NCI-H2081 treated with DMSO at 0.1 percent for 48 hours (cell line): ENCODE results near the gene TGIF2.

ENCODE experiments used
- DNase-seq: peaks from one replicate; lab custom pipeline; 2025; lab: John Stamatoyannopoulos, UW

TGIF2 gene

GRCh38 chr20:36573103-36573797, at the start of gene TGIF2:
TGIF2 (plus strand) TSS chr20:36573597; CDS start chr20:36578775, 5,178 bp downstream.
- DNase-seq = no peak

- no peak for DNase-seq
Measured at GRCh38 chr20:36525620-36526365, 47.6 kb upstream of the TGIF2 start.

GRCh38 chr20:36526521-36527011, 46.8 kb upstream of the TGIF2 start:
- DNase-seq = no peak

- no peak for DNase-seq
Measured at GRCh38 chr20:36527331-36528125, 45.9 kb upstream of the TGIF2 start.

GRCh38 chr20:36528176-36528874, 45.1 kb upstream of the TGIF2 start:
- DNase-seq = no peak

GRCh38 chr20:36528875-36529417, 44.5 kb upstream of the TGIF2 start:
- DNase-seq = no peak

GRCh38 chr20:36532388-36532787, 41.0 kb upstream of the TGIF2 start:
- no peak for DNase-seq

GRCh38 chr20:36532822-36533221, 40.6 kb upstream of the TGIF2 start:
- DNase-seq = no peak

GRCh38 chr20:36538026-36538722, 35.2 kb upstream of the TGIF2 start:
- no peak for DNase-seq

GRCh38 chr20:36540551-36541211, 32.7 kb upstream of the TGIF2 start:
- DNase-seq = no peak

GRCh38 chr20:36541227-36541767, 32.1 kb upstream of the TGIF2 start, which contains the start of gene MYL9:
MYL9 (plus strand) TSS chr20:36541519; CDS start chr20:36544885, 3,366 bp downstream.
- DNase-seq = no peak

GRCh38 chr20:36541768-36542488, 31.5 kb upstream of the TGIF2 start:
- DNase-seq = no peak

- DNase-seq = no peak
Measured at GRCh38 chr20:36542516-36543183, 30.7 kb upstream of the TGIF2 start.

- no peak for DNase-seq
Measured at GRCh38 chr20:36543184-36544133, 29.9 kb upstream of the TGIF2 start.

- no peak for DNase-seq
Measured at GRCh38 chr20:36544134-36545018, 29.0 kb upstream of the TGIF2 start.

- DNase-seq = no peak
Measured at GRCh38 chr20:36546111-36546736, 27.2 kb upstream of the TGIF2 start.
